Calu3 (cell line): ENCODE results near the gene MGAT5. TPM values are rescaled to one million over a fixed set of nuclear protein-coding genes. Genes with fewer than 3 reads are reported as not detected.

ENCODE experiments used
- BruUV-seq: library from RNA; stranded (reverse); fragments of 400-500 nt; replicated peaks from 2 replicates; lab custom pipeline; 2021; lab: Mats Ljungman, UMichigan
- CTCF ChIA-PET: fragments of 300-600 bp; sonication (Branson Sonifier 250); formaldehyde crosslinking; loops from one replicate; lab custom pipeline; 2022; ENCODE audit warnings: antibody characterized with exemption; lab: Charles Lee
- DNase-seq: peaks from one replicate; pipeline ENCODE4 v3.0.0; 2022
- H3K27ac Mint-ChIP-seq: one replicate; pipeline ENCODE4 v1.8.0; 2022; ENCODE audit warnings: mixed read lengths; ENCODE audit not compliant: unreplicated experiment
- H3K27me3 Mint-ChIP-seq: one replicate; pipeline ENCODE4 v1.8.0; 2022; ENCODE audit warnings: mixed read lengths; ENCODE audit not compliant: unreplicated experiment
- H3K36me3 Mint-ChIP-seq: one replicate; pipeline ENCODE4 v1.8.0; 2022; ENCODE audit warnings: mild to moderate bottlenecking, moderate library complexity, mixed read lengths; ENCODE audit not compliant: insufficient read depth, unreplicated experiment
- H3K4me1 Mint-ChIP-seq: one replicate; pipeline ENCODE4 v1.8.0; 2022; ENCODE audit warnings: mild to moderate bottlenecking, low read depth, mixed read lengths; ENCODE audit not compliant: unreplicated experiment
- H3K4me3 Mint-ChIP-seq: one replicate; pipeline ENCODE4 v1.8.0; 2022; ENCODE audit warnings: mild to moderate bottlenecking, low read depth, moderate library complexity, mixed read lengths; ENCODE audit not compliant: unreplicated experiment
- H3K9me3 Mint-ChIP-seq: one replicate; pipeline ENCODE4 v1.8.0; 2022; ENCODE audit warnings: low read depth, mixed read lengths; ENCODE audit not compliant: unreplicated experiment
- CTCF ChIP-seq: fragments of 200-600 bp; IDR thresholded peaks from one replicate; pipeline ENCODE4 v1.8.0; 2022; ENCODE audit warnings: antibody characterized with exemption; ENCODE audit not compliant: unreplicated experiment
- intact Hi-C: fragments of 100-400 bp; cut with micrococcal nuclease; formaldehyde crosslinking; loops from one replicate; pipeline ENCODE4 v1.10.0; 2022; ENCODE audit not compliant: unreplicated experiment
- total RNA-seq: library from RNA; stranded (reverse); gene quantifications from 2 replicates; pipeline ENCODE4 v1.2.3, GENCODE V29; 2022

The MGAT5 gene
- total RNA-seq, 1 experiment from 2014 or later: 129 TPM

- Mint-ChIP-seq H3K9me3 (no peaks in the 10 kb centered on the region), H3K4me3 (no peak overlapping the region), H3K4me1 (peaks cover 18% of the 10 kb centered on the region), H3K36me3 (peaks cover 5% of the 10 kb centered on the region), H3K27ac (no peak overlapping the region), H3K27me3 (no peaks in the 10 kb centered on the region)
- CTCF ChIA-PET: interaction anchor here (0.6 kb wide), 1 partner anchor 174 kb away, joined by 4 read pairs; no protein-coding TSS in a partner anchor
- no peak for TF ChIP-seq CTCF
- BruUV-seq: no TSS peak
- intact Hi-C loops: no loop called here
- no peak for DNase-seq
Observed at GRCh38 chr2:134257509-134257908, 3.6 kb downstream of the MGAT5 start.

- BruUV-seq: no TSS peak
- Mint-ChIP-seq H3K9me3 (no peaks in the 10 kb centered on the region), H3K4me3 (no peak overlapping the region), H3K36me3 (peaks cover 4% of the 10 kb centered on the region), H3K27me3 (no peaks in the 10 kb centered on the region), H3K27ac (no peak overlapping the region), H3K4me1 (peaks cover 18% of the 10 kb centered on the region)
- no peak for DNase-seq
- no peak for TF ChIP-seq CTCF
- intact Hi-C loops: no loop called here
- CTCF ChIA-PET: no interaction called here
Observed at GRCh38 chr2:134257965-134258683, 4.3 kb downstream of the MGAT5 start.

- CTCF ChIA-PET: no interaction called here
- no peak for DNase-seq
- no peak for TF ChIP-seq CTCF
- intact Hi-C loops: no loop called here
- Mint-ChIP-seq H3K27me3 (no peaks in the 10 kb centered on the region), H3K4me3 (no peak overlapping the region), H3K9me3 (no peaks in the 10 kb centered on the region), H3K27ac (no peak overlapping the region), H3K36me3 (peaks cover 4% of the 10 kb centered on the region), H3K4me1 (peaks cover 14% of the 10 kb centered on the region)
- BruUV-seq: no TSS peak
Observed at GRCh38 chr2:134258684-134259388, 5.0 kb downstream of the MGAT5 start.

DNA sequence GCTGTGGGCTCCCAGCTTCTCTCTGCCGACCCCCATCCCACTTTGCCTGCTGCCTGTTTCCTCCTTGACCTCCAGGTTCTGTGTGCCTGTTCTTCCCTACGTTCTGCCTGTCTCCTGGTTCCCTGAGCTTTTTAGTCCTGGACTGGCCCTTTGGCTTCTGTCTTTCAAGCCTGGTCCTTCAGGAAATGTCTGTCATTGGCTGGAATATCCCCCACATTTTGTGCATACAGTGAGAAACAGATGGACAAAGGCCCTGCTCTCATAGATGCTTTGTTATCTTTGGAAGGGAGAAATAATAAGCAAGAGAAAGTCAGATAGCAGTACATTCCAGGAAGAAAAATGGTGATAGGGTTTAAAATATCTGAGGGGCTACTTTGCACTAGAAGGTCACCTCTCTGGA lies 5.7 kb downstream of the MGAT5 start:
- peaks cover 4% of the 10 kb centered on the region for H3K36me3 Mint-ChIP-seq
- H3K27ac Mint-ChIP-seq: no peak overlapping the region
- intact Hi-C loops: no loop called here
- no TSS peak for BruUV-seq
- peaks cover 10% of the 10 kb centered on the region for H3K4me1 Mint-ChIP-seq
- no peaks in the 10 kb centered on the region for H3K9me3 Mint-ChIP-seq
- no peaks in the 10 kb centered on the region for H3K27me3 Mint-ChIP-seq
- CTCF ChIA-PET: no interaction called here
- H3K4me3 Mint-ChIP-seq: no peak overlapping the region
- no peak for DNase-seq
- no peak for TF ChIP-seq CTCF
